ENCODE data around the gene TNFAIP3. TPM values are rescaled to one million over a fixed set of nuclear protein-coding genes. Genes with fewer than 3 reads are reported as not detected.

The TNFAIP3 gene
- total RNA-seq, 1 donor from 2014 or later, result 3.6 TPM

GRCh38 chr6:137877113-137877512, 10.1 kb downstream of the TNFAIP3 start:
- no peak overlapping the region for H3K27ac Mint-ChIP-seq
- H3K9me3 Mint-ChIP-seq (ENCODE audit: low read depth), result no peaks in the 10 kb centered on the region
- peaks cover 12% of the 10 kb centered on the region for H3K36me3 Mint-ChIP-seq (ENCODE audit: insufficient read depth)
- no peak for DNase-seq (ENCODE audit: low spot score, unreplicated experiment)
- H3K27me3 Mint-ChIP-seq, result peaks cover 2% of the 10 kb centered on the region
- TF ChIP-seq, protein P1, sequence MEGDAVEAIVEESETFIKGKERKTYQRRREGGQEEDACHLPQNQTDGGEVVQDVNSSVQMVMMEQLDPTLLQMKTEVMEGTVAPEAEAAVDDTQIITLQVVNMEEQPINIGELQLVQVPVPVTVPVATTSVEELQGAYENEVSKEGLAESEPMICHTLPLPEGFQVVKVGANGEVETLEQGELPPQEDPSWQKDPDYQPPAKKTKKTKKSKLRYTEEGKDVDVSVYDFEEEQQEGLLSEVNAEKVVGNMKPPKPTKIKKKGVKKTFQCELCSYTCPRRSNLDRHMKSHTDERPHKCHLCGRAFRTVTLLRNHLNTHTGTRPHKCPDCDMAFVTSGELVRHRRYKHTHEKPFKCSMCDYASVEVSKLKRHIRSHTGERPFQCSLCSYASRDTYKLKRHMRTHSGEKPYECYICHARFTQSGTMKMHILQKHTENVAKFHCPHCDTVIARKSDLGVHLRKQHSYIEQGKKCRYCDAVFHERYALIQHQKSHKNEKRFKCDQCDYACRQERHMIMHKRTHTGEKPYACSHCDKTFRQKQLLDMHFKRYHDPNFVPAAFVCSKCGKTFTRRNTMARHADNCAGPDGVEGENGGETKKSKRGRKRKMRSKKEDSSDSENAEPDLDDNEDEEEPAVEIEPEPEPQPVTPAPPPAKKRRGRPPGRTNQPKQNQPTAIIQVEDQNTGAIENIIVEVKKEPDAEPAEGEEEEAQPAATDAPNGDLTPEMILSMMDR (IDR thresholded peaks at IDR 0.05; ENCODE audit: unreplicated experiment), result no peak
- peaks cover 8% of the 10 kb centered on the region for H3K4me1 Mint-ChIP-seq (ENCODE audit: low read depth)
- H3K4me3 Mint-ChIP-seq (ENCODE audit: low read depth), result no peak overlapping the region

DNA sequence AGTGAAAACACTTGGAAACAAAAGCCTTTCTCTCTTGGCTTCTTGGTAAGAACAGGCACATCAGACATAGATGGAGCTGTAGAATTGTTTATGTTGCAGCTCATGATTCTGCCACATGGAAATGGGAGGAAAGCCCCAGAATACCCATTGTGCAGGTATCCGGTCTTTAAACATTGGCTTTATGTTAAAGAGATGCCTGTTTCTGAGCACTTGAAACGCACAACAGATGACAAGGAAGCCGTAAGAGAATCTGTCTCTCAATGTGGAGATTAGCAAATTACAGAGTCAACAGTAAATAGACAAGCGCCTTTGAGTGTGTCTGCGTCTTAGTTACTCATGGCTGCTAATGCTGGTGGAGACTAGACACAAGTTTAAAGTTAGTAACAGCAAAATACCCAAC, 10.5 kb downstream of the TNFAIP3 start:
- peaks cover 2% of the 10 kb centered on the region for H3K27me3 Mint-ChIP-seq
- no peak for DNase-seq (ENCODE audit: low spot score, unreplicated experiment)
- TF ChIP-seq, protein P1 (IDR thresholded peaks at IDR 0.05; ENCODE audit: unreplicated experiment), result no peak
- H3K4me3 Mint-ChIP-seq (ENCODE audit: low read depth), result no peak overlapping the region
- H3K27ac Mint-ChIP-seq, result no peak overlapping the region
- no peaks in the 10 kb centered on the region for H3K9me3 Mint-ChIP-seq (ENCODE audit: low read depth)
- peaks cover 8% of the 10 kb centered on the region for H3K4me1 Mint-ChIP-seq (ENCODE audit: low read depth)
- H3K36me3 Mint-ChIP-seq (ENCODE audit: insufficient read depth), result peaks cover 10% of the 10 kb centered on the region

- Mint-ChIP-seq H3K9me3 (ENCODE audit: low read depth) (no peaks in the 10 kb centered on the region), H3K27ac (no peak overlapping the region), H3K4me1 (ENCODE audit: low read depth) (peaks cover 8% of the 10 kb centered on the region), H3K27me3 (peaks cover 2% of the 10 kb centered on the region), H3K4me3 (ENCODE audit: low read depth) (no peak overlapping the region), H3K36me3 (ENCODE audit: insufficient read depth) (peaks cover 9% of the 10 kb centered on the region)
- DNase-seq (ENCODE audit: low spot score, unreplicated experiment), result no peak
- TF ChIP-seq, protein P1 (IDR thresholded peaks at IDR 0.05; ENCODE audit: unreplicated experiment), result no peak
Measured at GRCh38 chr6:137878029-137878428, 11.0 kb downstream of the TNFAIP3 start.

DNA sequence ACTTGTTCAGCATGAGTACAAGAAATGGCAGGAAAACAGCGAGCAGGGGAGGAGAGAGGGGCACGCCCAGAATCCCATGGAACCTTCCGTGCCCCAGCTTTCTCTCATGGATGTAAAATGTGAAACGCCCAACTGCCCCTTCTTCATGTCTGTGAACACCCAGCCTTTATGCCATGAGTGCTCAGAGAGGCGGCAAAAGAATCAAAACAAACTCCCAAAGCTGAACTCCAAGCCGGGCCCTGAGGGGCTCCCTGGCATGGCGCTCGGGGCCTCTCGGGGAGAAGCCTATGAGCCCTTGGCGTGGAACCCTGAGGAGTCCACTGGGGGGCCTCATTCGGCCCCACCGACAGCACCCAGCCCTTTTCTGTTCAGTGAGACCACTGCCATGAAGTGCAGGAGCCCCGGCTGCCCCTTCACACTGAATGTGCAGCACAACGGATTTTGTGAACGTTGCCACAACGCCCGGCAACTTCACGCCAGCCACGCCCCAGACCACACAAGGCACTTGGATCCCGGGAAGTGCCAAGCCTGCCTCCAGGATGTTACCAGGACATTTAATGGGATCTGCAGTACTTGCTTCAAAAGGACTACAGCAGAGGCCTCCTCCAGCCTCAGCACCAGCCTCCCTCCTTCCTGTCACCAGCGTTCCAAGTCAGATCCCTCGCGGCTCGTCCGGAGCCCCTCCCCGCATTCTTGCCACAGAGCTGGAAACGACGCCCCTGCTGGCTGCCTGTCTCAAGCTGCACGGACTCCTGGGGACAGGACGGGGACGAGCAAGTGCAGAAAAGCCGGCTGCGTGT, 11.6 kb downstream of the TNFAIP3 start:
- H3K27me3 Mint-ChIP-seq, result peaks cover 2% of the 10 kb centered on the region
- no peak overlapping the region for H3K4me3 Mint-ChIP-seq (ENCODE audit: low read depth)
- H3K4me1 Mint-ChIP-seq (ENCODE audit: low read depth), result peaks cover 3% of the 10 kb centered on the region
- H3K36me3 Mint-ChIP-seq (ENCODE audit: insufficient read depth), result peaks cover 9% of the 10 kb centered on the region
- no peak overlapping the region for H3K27ac Mint-ChIP-seq
- no peak for DNase-seq (ENCODE audit: low spot score, unreplicated experiment)
- no peaks in the 10 kb centered on the region for H3K9me3 Mint-ChIP-seq (ENCODE audit: low read depth)
- TF ChIP-seq, protein P1 (IDR thresholded peaks at IDR 0.05; ENCODE audit: unreplicated experiment), result peak; percentile 39

DNA sequence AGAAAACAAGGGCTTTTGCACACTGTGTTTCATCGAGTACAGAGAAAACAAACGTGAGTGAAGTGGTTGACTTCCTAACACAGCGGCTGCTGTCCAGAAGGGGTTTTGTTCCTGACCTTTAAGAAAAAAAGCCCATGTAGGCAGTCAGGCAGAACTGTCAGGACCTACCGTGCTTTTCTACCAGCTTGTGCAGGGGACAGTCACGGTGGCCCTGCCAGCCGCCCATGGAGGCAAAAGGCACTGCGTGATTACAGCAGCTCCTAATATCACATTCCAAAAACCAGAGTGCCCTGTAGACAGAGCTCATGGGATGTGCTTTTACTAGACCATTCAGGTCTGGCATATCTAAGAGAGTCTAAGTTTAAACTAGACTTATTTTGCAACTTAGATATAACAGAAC, 12.2 kb downstream of the TNFAIP3 start:
- Mint-ChIP-seq H3K9me3 (ENCODE audit: low read depth) (no peaks in the 10 kb centered on the region), H3K27me3 (peaks cover 2% of the 10 kb centered on the region), H3K4me1 (ENCODE audit: low read depth) (peaks cover 3% of the 10 kb centered on the region), H3K27ac (no peak overlapping the region), H3K4me3 (ENCODE audit: low read depth) (no peak overlapping the region), H3K36me3 (ENCODE audit: insufficient read depth) (peaks cover 9% of the 10 kb centered on the region)
- no peak for DNase-seq (ENCODE audit: low spot score, unreplicated experiment)
- TF ChIP-seq, protein P1 (IDR thresholded peaks at IDR 0.05; ENCODE audit: unreplicated experiment), result no peak
